ENCODE data around the gene PSPC1.

PSPC1 gene

DNA sequence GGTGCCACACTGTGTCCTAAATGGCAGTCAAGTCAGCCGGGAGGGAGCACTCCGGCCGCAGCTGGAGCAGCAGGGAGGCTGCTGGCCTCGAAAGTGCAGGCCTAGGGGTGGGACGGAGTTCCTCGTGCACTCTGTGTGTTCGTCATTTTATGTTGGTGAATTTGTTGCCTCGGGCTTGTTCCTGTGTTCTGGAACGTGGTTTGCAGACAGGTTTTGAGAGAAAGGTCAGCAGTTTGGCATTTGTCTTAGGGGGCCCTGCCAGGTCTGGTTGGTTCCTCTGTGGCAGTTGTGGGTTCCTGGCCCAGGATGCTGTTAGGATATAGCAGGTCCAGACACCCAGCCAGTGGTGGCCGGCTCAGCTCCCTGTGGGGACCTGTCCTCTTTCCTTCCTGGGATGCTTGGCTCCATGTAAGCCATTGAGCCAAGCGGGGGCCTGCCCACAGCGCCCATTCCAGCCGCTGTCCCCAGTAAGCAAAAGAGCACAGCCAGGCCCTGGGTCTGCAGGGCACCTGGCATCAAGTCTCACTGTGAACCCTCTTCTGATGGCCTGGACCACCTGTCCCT lies 119.2 kb downstream of the PSPC1 start:
- no peak for TF ChIP-seq ZNF274 (IDR thresholded peaks at IDR 0.05; ENCODE audit: low read depth, low read length)
- no peak overlapping the region for H3K4me3 ChIP-seq (ENCODE audit: low read length)

DNA sequence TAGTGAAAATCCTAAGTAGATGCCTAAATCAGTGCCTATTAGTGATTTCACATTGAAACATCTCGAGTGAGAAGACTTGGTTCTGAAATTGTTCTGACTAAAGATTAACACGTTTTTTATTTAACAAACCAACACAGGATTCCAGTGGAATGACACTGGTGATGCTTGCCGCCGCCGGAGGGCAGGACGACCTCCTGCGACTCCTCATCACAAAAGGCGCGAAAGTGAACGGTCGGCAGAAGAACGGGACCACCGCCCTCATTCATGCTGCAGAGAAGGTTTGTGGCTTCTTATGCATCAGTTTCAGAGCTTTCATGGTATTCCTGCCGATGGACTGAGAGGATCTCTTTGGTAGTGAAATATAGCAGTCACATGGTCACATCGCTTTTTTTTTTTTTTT lies 121.2 kb downstream of the PSPC1 start:
- no peak for TF ChIP-seq ZNF274 (IDR thresholded peaks at IDR 0.05; ENCODE audit: low read depth, low read length)
- no peak overlapping the region for H3K4me3 ChIP-seq (ENCODE audit: low read length)

DNA sequence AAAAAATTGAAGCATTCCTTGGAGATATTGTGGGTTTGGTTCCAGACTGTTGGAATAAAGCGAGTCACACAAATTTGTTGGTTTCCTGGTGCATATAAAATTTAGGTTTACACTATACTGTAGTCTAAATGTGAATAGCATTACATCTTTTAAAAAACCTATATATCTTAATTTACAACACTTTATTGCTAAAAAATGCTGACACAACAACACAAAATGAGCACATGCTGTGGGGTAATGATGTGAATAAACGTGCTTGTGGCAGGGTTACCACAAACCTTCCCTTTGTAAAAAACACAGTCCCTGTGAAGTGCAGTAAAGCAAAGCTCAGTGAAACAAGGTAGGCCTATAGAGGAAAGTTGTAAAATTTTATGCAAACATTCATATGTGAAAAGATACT lies 121.6 kb downstream of the PSPC1 start:
- TF ChIP-seq ZNF274 (IDR thresholded peaks at IDR 0.05; ENCODE audit: low read depth, low read length), result no peak
- no peak overlapping the region for H3K4me3 ChIP-seq (ENCODE audit: low read length)

DNA sequence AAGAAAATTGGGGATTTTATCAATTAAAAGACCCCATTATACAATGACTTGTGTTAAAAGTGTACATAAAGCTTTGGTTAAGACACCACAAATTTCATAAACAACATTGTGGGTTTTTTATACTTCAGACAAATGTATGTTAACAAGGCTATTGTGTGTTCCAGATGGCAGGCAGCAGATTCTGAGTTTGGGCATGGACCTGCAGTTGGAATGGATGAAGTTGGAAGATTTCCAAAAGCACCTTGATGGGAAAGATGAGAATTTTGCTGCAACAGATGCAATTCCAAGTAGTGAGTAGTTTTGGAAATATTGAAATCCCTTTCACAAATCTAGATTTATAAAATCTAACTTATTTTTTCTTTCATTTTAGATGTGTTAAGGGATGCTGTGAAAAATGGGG lies 123.9 kb downstream of the PSPC1 start:
- H3K4me3 ChIP-seq (ENCODE audit: low read length), result no peak overlapping the region
- no peak for TF ChIP-seq ZNF274 (IDR thresholded peaks at IDR 0.05; ENCODE audit: low read depth, low read length)

DNA sequence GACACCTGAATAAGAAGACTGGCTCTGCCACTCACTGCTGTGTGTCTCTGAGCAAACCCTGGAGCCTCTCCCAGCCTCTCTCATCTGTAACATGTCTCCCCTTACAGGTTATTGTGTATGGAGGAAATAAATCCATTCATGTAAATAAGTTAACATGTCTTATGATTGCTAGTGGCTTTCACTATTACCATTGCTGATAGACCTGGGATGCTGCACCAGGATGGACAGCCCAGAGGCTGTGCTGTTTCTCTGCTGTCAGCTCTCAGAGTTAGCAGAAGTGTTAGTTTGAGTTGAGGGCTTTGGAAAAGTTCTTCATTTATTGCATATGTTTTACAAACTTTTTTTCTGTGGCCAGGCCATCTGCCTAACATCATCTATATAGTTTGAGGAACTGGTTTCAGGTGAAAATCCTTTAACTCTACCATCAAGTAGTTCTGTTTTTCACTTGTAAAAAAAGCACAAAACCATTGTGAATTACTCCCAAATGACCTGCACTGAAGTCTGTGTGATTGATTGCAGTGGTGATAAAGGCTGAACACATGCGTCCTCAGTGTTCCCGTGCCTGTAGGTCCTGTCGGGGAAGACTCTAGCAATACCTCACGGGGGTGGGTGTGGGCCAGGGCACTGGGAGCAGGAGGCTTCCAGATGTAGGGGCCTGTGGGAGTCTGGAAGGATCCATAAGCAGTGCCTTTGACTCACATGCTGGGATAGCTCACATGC lies 124.7 kb downstream of the PSPC1 start:
- TF ChIP-seq ZNF274 (IDR thresholded peaks at IDR 0.05; ENCODE audit: low read depth, low read length), result no peak
- no peak overlapping the region for H3K4me3 ChIP-seq (ENCODE audit: low read length)
